ENCODE results near the gene DUOXA1.
"Not testable (repeated sequence)": the region's sequence is repeated elsewhere in the genome, so short reads cannot be mapped to it uniquely, and the experiment has no call there.

Gene DUOXA1

DNA sequence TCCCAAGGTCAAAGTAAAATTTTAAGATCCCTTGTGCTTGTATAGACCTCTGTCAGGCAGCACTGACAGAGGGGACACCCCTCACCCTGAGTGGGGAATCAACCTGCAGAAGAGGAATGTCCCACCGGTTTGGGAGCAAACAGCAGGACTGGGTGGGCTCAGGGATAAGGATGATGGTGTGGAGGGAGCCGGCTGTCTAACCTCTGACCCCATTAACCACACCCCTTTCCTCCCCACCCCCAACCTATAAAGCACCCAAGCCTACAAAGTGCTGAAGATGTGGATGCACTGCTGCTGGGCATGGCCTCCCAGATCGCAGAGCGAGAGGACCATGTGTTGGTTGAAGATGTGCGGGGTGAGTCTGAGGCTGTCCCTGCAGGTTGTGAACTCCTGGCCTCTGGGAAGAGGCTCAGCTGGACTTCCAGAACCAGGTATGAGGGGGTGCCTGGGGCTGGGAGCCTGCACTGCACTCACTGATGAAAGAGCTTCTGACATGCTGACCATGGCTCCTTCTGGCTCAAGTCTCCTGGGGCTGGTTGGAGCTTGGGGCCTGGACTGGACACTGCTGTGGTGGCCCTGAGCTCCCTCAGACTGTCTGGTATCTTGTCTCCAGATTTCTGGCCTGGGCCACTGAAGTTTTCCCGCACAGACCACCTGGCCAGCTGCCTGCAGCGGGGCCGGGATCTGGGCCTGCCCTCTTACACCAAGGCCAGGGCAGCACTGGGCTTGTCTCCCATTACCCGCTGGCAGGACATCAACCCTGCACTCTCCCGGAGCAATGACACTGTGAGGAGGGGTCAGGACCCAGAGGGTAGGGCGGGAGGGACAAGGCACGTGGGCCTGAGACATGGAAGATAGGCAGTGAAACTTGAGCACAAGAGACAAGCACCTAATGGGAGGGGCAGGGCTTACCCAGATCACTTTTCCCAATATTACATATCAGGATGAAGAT lies 9.4 kb upstream of the DUOXA1 start:
- TF ChIP-seq, protein P1, sequence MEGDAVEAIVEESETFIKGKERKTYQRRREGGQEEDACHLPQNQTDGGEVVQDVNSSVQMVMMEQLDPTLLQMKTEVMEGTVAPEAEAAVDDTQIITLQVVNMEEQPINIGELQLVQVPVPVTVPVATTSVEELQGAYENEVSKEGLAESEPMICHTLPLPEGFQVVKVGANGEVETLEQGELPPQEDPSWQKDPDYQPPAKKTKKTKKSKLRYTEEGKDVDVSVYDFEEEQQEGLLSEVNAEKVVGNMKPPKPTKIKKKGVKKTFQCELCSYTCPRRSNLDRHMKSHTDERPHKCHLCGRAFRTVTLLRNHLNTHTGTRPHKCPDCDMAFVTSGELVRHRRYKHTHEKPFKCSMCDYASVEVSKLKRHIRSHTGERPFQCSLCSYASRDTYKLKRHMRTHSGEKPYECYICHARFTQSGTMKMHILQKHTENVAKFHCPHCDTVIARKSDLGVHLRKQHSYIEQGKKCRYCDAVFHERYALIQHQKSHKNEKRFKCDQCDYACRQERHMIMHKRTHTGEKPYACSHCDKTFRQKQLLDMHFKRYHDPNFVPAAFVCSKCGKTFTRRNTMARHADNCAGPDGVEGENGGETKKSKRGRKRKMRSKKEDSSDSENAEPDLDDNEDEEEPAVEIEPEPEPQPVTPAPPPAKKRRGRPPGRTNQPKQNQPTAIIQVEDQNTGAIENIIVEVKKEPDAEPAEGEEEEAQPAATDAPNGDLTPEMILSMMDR (IDR thresholded peaks at IDR 0.05; ENCODE audit: low read depth, low read length), result no peak
- Histone ChIP-seq H3K27me3 (ENCODE audit: insufficient read depth, low read depth, severe bottlenecking) (no peaks in the 10 kb centered on the region), H3K4me3 (ENCODE audit: low read depth, low read length) (no peak overlapping the region)

DNA sequence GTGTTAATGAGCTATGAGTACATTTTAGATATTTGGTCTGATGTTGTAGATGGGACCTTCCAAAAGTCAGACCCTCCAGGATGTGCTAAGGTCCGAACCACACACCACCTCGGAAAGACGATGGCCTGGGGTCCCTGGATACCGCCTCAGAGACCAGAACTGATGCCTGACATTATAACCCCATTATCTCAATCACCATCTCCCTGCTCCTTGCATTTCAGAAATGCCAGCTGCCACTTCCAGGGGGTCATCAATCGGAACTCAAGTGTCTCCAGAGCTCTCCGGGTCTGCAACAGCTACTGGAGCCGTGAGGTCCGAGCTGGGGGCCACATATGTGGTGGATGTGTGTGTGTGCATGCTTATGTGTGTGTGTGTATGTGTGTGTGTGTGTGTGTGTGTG lies 8.0 kb upstream of the DUOXA1 start:
- TF ChIP-seq, protein P1 (IDR thresholded peaks at IDR 0.05; ENCODE audit: low read depth, low read length), result no peak
- no peaks in the 10 kb centered on the region for H3K9me3 ChIP-seq (ENCODE audit: severe bottlenecking)
- DNase-seq, result no peak
- no peaks in the 10 kb centered on the region for H3K36me3 ChIP-seq
- no peak overlapping the region for H3K4me3 ChIP-seq (ENCODE audit: low read depth, low read length)
- no peaks in the 10 kb centered on the region for H3K27me3 ChIP-seq (ENCODE audit: insufficient read depth, low read depth, severe bottlenecking)
- no peak overlapping the region for H3K27ac ChIP-seq

More for the DNA sequence above, 9.4 kb upstream of the DUOXA1 start:
- no peak overlapping the region for H3K27ac ChIP-seq
- no peaks in the 10 kb centered on the region for H3K36me3 ChIP-seq
- no peak for DNase-seq
- H3K9me3 ChIP-seq (ENCODE audit: severe bottlenecking), result no peaks in the 10 kb centered on the region

DNA sequence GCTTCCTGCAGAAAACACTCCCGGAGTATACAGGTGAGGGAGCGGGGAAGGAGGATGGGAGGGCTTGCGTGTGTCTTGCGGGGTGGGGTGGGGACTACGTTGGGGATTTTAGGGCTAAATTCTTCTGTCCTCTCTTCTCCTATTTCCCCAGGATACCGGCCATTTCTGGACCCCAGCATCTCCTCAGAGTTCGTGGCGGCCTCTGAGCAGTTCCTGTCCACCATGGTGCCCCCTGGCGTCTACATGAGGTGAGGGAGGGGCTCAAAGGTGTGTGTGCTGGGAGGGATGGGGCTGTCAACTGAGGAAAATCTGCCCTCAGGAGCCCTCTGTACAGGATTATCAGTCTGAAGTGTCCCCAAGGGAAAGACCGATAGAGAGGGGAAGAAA lies 6.7 kb upstream of the DUOXA1 start:
- no peak for DNase-seq
- Histone ChIP-seq H3K27me3 (ENCODE audit: insufficient read depth, low read depth, severe bottlenecking) (no peaks in the 10 kb centered on the region), H3K4me3 (ENCODE audit: low read depth, low read length) (no peak overlapping the region), H3K9me3 (ENCODE audit: severe bottlenecking) (no peaks in the 10 kb centered on the region), H3K27ac (no peak overlapping the region), H3K36me3 (no peaks in the 10 kb centered on the region)
- TF ChIP-seq, protein P1 (IDR thresholded peaks at IDR 0.05; ENCODE audit: low read depth, low read length), result peak; percentile 34; the same call in 1 of the 2 replicates

DNA sequence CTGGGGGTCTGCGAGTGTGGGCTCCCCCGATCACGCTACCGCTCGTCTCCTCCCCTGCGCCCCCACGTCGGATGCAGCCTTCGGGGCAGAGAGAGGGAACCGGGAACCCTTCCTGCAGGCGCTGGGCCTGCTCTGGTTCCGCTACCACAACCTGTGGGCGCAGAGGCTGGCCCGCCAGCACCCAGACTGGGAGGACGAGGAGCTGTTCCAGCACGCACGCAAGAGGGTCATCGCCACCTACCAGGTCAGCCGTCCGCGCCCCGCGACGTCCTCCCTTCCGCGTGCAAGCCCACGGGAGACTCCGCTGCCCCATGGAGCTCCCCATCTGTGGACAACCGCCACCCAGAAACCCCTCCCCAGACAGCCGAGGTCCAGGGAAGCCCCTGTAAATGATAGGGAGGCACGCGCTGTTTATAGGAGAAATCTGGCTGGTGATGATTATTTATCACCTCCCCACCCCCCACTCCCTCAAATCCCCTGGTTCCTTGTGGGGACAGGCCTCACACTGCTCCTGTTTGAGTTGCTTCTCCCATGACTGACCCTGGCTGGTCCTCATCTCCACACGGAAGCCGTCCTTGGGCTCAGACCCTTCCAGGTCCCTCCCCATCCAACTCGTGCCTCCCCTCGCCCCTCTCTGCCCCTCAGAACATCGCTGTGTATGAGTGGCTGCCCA lies 6.2 kb upstream of the DUOXA1 start:
- not testable (repeated sequence) for DNase-seq; H3K27me3 ChIP-seq (ENCODE audit: insufficient read depth, low read depth, severe bottlenecking)

DNA sequence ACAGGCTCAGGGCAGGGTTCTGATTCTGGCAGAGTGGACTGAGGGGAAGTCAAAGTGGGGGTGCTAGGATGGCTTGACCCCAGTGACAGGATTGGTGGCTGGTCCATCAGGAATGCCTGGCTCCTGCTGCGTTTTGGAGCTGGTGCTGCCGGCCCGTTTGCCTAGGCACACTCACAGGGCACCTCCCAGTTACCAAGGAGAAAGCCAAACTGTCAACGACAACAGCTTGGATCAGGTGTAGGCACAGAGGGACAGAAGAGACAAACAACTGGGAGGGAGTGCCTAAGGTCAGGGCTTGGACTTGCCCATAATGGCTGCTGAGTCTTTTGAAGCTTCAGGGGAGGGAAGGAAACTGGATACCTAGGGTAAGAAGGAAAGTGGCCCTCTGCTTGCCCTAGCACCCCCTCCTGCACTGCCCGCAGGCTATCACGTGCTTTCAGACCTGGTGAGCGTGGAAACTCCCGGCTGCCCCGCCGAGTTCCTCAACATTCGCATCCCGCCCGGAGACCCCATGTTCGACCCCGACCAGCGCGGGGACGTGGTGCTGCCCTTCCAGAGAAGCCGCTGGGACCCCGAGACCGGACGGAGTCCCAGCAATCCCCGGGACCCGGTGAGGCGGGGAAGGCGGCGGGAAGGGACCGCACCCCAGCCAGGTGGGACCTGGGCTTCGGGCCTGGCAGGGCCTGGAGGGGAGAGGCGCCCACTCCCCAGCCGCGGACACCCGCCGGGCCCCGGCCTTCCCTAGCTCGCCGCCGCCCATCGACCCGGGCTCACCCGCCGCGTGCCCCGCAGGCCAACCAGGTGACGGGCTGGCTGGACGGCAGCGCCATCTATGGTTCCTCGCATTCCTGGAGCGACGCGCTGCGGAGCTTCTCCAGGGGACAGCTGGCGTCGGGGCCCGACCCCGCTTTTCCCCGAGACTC lies 5.3 kb upstream of the DUOXA1 start:
- Histone ChIP-seq H3K4me3 (ENCODE audit: low read depth, low read length) (no peak overlapping the region), H3K36me3 (no peaks in the 10 kb centered on the region), H3K9me3 (ENCODE audit: severe bottlenecking) (no peaks in the 10 kb centered on the region), H3K27ac (no peak overlapping the region), H3K27me3 (ENCODE audit: insufficient read depth, low read depth, severe bottlenecking) (no peaks in the 10 kb centered on the region)
- TF ChIP-seq, protein P1 (IDR thresholded peaks at IDR 0.05; ENCODE audit: low read depth, low read length), result no peak
- DNase-seq, result no peak

More for the DNA sequence above, 6.2 kb upstream of the DUOXA1 start:
- H3K36me3 ChIP-seq; H3K4me3 ChIP-seq (ENCODE audit: low read depth, low read length); H3K9me3 ChIP-seq (ENCODE audit: severe bottlenecking); H3K27ac ChIP-seq: not testable (repeated sequence)
